Measurements from ENCODE around the gene CXCR1. TPM values are rescaled to one million over a fixed set of nuclear protein-coding genes. Genes with fewer than 3 reads are reported as not detected.

The CXCR1 gene
- total RNA-seq, 5 donors from 2014 or later (not counting 1 experiment from before 2014, with no cell fraction given) = 0.12 to 0.25 (median 0.18) TPM; not detected in 1

DNA sequence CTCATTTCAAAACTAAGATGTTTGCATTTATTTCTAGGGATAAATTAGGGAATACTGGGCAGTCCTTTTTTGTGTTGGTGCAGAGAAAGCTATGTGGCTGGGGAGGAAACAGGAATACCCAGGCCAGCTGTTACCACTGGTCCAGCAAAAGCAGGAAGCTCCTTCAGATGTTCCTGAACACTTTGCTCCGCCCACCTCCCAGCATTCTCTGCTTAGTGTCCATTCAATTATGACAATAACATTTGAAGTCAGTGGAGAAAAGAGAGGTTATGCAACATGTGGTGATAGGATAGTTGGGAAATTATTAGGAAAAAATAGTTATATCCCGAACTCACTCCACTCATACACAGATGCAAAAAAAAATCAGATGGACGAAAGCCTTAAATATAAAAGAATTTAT, 28.1 kb upstream of the CXCR1 start:
- CTCF ChIA-PET = no interaction called here
- POLR2A ChIA-PET = no interaction called here

DNA sequence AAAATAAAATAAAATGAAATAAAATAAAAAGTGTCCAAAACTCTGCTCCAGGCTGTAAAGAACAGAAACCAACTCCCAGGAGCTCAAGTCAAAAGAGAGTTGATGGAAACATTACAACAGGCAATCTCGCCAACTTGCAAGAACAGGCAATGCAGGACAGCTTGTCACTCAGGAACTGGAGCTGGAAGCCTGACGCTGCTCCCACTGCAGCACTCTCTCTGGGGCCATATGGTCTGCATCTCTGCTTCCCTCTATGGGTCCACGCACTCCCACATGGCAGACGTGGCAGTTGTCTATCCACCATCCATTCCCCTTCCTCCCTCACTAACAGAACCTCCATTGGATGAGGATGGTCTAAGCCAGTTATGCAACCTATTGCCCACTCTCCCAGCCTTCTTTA, 26.9 kb upstream of the CXCR1 start:
- H3K27me3 Mint-ChIP-seq = peaks cover 0 to 12% of the 10 kb centered on the region in 2 donors
- no peak for ATAC-seq (replicated peaks in 1 of 4)
- Histone ChIP-seq H3K27ac (ENCODE audit: low read length) (no peak overlapping the region), H3K9me3 (no peaks in the 10 kb centered on the region), H3K27me3 (replicated peaks in 1 of 2; ENCODE audit: control insufficient read depth in 2 of 2, extremely low read depth in 1 of 2, insufficient read depth in 2 of 2, low read length in 1 of 2) (peaks cover 0 to 8% of the 10 kb centered on the region in 2 experiments), H3K36me3 (ENCODE audit: control insufficient read depth in 2 of 2, extremely low read depth in 1 of 2, insufficient read depth in 1 of 2, low read length in 1 of 2) (no peaks in the 10 kb centered on the region), H3K4me3 (ENCODE audit: control insufficient read depth in 1 of 2, extremely low read depth in 1 of 2, low read length in 1 of 2) (no peak overlapping the region), H3K4me1 (ENCODE audit: control insufficient read depth in 1 of 2, extremely low read depth in 1 of 2, insufficient read depth in 2 of 2, low read length in 2 of 2) (no peaks in the 10 kb centered on the region)
- ChIA-PET POLR2A (no interaction called here), CTCF (no interaction called here)
- no peak for DNase-seq
- peaks cover 0 to 4% (median 0%) of the 10 kb centered on the region in 3 donors for H3K4me1 Mint-ChIP-seq
- H3K36me3 Mint-ChIP-seq = no peaks in the 10 kb centered on the region
- H3K27ac Mint-ChIP-seq = no peak overlapping the region
- H3K9me3 Mint-ChIP-seq = no peaks in the 10 kb centered on the region
- H3K4me3 Mint-ChIP-seq = no peak overlapping the region
- 100% methylated on average over 4 of the region's 4 CpGs for WGBS (ENCODE audit: insufficient coverage)

More for the DNA sequence above, 28.1 kb upstream of the CXCR1 start:
- Mint-ChIP-seq H3K27me3 (peaks cover 0 to 12% of the 10 kb centered on the region in 2 donors), H3K4me3 (no peak overlapping the region), H3K27ac (no peak overlapping the region), H3K9me3 (no peaks in the 10 kb centered on the region), H3K4me1 (peaks cover 0 to 4% (median 0%) of the 10 kb centered on the region in 3 donors), H3K36me3 (no peaks in the 10 kb centered on the region)
- Histone ChIP-seq H3K27ac (ENCODE audit: low read length) (no peak overlapping the region), H3K9me3 (no peaks in the 10 kb centered on the region), H3K4me3 (ENCODE audit: control insufficient read depth in 1 of 2, extremely low read depth in 1 of 2, low read length in 1 of 2) (no peak overlapping the region), H3K27me3 (replicated peaks in 1 of 2; ENCODE audit: control insufficient read depth in 2 of 2, extremely low read depth in 1 of 2, insufficient read depth in 2 of 2, low read length in 1 of 2) (peaks cover 2 to 12% of the 10 kb centered on the region in 2 experiments), H3K36me3 (ENCODE audit: control insufficient read depth in 2 of 2, extremely low read depth in 1 of 2, insufficient read depth in 1 of 2, low read length in 1 of 2) (no peaks in the 10 kb centered on the region), H3K4me1 (ENCODE audit: control insufficient read depth in 1 of 2, extremely low read depth in 1 of 2, insufficient read depth in 2 of 2, low read length in 2 of 2) (no peaks in the 10 kb centered on the region)
- ATAC-seq (replicated peaks in 1 of 4) (no peak), DNase-seq (no peak)
- no CpG with 5 or more reads among the region's 3 CpGs for WGBS (ENCODE audit: insufficient coverage)

DNA sequence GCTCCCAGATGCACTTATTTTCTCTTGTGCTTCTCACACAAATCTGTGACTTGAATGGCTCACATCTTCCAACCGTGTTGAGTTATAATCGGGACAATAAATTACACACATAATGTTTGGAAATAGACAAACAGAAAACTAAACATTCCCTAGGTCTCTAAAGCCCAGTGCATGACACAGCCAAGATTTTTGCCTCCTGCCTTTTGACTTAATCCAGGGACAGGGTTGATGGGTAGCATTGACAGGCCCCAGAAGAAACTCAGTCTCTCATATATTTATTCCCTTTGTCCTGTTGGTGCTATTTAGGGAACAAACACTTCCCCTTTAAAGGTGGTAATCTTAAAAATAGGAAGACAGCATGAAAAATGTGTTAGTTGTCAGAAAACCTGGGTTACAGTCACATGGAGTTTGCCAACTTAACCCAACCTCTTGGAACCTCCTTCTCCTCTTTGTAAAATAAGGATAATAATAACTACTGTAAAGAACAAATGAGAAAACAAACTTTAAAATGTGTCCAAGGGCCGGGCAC, 26.2 kb upstream of the CXCR1 start:
- Mint-ChIP-seq H3K4me1 (peaks cover 0 to 4% (median 0%) of the 10 kb centered on the region in 3 donors), H3K4me3 (no peak overlapping the region), H3K27me3 (peaks cover 0 to 8% of the 10 kb centered on the region in 2 donors), H3K27ac (no peak overlapping the region), H3K36me3 (no peaks in the 10 kb centered on the region), H3K9me3 (no peaks in the 10 kb centered on the region)
- H3K36me3 ChIP-seq (ENCODE audit: control insufficient read depth in 2 of 2, extremely low read depth in 1 of 2, insufficient read depth in 1 of 2, low read length in 1 of 2) = no peaks in the 10 kb centered on the region
- H3K4me3 ChIP-seq (ENCODE audit: control insufficient read depth in 1 of 2, extremely low read depth in 1 of 2, low read length in 1 of 2) = no peak overlapping the region
- ATAC-seq (replicated peaks in 1 of 4) (no peak), DNase-seq (no peak)
- CTCF ChIA-PET = no interaction called here
- H3K27me3 ChIP-seq (replicated peaks in 1 of 2; ENCODE audit: control insufficient read depth in 2 of 2, extremely low read depth in 1 of 2, insufficient read depth in 2 of 2, low read length in 1 of 2) = peaks cover 0 to 6% of the 10 kb centered on the region in 2 experiments
- 80% methylated on average over 1 of the region's 3 CpGs for WGBS (ENCODE audit: insufficient coverage)
- H3K9me3 ChIP-seq = no peaks in the 10 kb centered on the region
- no peaks in the 10 kb centered on the region for H3K4me1 ChIP-seq (ENCODE audit: control insufficient read depth in 1 of 2, extremely low read depth in 1 of 2, insufficient read depth in 2 of 2, low read length in 2 of 2)
- POLR2A ChIA-PET = no interaction called here
- no peak overlapping the region for H3K27ac ChIP-seq (ENCODE audit: low read length)

DNA sequence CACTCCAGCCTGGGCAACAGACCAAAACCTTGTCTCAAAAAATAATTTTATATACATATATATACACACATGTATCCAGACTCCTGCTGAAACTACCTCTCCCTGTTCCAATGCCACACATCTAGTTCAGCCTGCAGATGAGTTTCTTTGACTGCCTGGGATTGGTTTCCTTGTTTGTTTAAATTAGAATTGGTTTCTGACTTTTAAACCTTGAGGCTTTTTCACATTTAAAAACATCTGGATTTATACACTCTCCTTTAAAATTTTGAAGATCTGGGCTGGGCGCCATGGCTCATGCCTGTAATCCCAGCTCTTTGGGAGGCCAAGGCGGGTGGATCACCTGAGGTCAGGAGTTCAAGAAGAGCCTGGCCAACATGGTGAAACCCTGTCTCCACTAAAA, 21.8 kb upstream of the CXCR1 start:
- ChIA-PET CTCF (no interaction called here), POLR2A (interaction anchor here in 1 of 2 donors (0.5 kb wide), 1 partner anchor 37 kb away, joined by 5 read pairs; no protein-coding TSS in a partner anchor)
- H3K27me3 Mint-ChIP-seq = peaks cover 0 to 2% of the 10 kb centered on the region in 2 donors
- Histone ChIP-seq H3K9me3 (no peaks in the 10 kb centered on the region), H3K27ac (ENCODE audit: low read length) (no peak overlapping the region), H3K4me1 (ENCODE audit: control insufficient read depth in 1 of 2, extremely low read depth in 1 of 2, insufficient read depth in 2 of 2, low read length in 2 of 2) (peaks cover 0 to 7% of the 10 kb centered on the region in 2 experiments), H3K27me3 (replicated peaks in 1 of 2; ENCODE audit: control insufficient read depth in 2 of 2, extremely low read depth in 1 of 2, insufficient read depth in 2 of 2, low read length in 1 of 2) (no peaks in the 10 kb centered on the region), H3K4me3 (ENCODE audit: control insufficient read depth in 1 of 2, extremely low read depth in 1 of 2, low read length in 1 of 2) (no peak overlapping the region), H3K36me3 (ENCODE audit: control insufficient read depth in 2 of 2, extremely low read depth in 1 of 2, insufficient read depth in 1 of 2, low read length in 1 of 2) (no peaks in the 10 kb centered on the region)
- DNase-seq (no peak), ATAC-seq (replicated peaks in 1 of 4) (no peak)
- no peak overlapping the region for H3K27ac Mint-ChIP-seq
- no peaks in the 10 kb centered on the region for H3K36me3 Mint-ChIP-seq
- no peak overlapping the region for H3K4me3 Mint-ChIP-seq
- WGBS (ENCODE audit: insufficient coverage) = 94% methylated on average over 2 of the region's 2 CpGs
- no peaks in the 10 kb centered on the region for H3K9me3 Mint-ChIP-seq
- peaks cover 8 to 13% (median 9%) of the 10 kb centered on the region in 3 donors for H3K4me1 Mint-ChIP-seq

DNA sequence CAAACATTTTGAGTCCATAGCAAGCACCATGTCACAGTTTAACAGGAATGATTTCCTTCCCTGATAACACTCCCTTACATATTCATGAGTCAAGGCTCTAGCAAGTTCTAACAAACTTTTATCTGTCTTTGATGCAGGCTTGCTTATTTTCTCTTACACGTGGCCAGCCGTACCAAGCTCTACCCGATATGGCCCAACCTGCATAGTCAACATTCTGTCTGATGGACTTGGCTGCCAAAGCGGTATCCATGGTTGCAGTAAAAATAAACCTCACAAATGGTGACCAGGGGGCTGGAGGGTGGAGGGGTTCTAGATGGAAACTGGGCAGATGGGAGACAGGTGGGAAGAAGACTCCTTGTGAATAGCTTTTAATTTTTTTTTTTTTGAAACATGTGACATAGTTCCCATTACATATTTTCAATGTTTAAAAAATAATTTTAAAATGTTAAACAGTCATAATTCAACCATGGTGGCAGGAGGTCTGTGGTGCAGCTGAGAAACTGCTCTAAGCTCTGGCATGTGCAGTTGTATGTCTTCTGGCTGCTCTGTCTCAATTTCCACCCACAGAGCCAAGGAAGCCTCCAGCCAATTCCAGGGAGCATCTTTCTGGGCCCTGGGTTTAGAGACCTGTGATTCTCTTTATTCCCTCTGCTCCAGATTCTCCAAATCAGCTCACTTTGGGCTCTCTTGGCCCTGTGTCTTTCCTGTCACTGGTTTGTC, 20.7 kb upstream of the CXCR1 start:
- H3K27ac Mint-ChIP-seq = no peak overlapping the region
- H3K27me3 Mint-ChIP-seq = peaks cover 0 to 2% of the 10 kb centered on the region in 2 donors
- DNase-seq (no peak), ATAC-seq (replicated peaks in 1 of 4) (no peak)
- no peak overlapping the region for H3K27ac ChIP-seq (ENCODE audit: low read length)
- ChIA-PET POLR2A (interaction anchor here in 1 of 2 donors (0.6 kb wide), 1 partner anchor 41 kb away, joined by 3 read pairs; no protein-coding TSS in a partner anchor), CTCF (interaction anchor here (0.5 to 1.2 kb wide), 6 partner anchors 22 to 856 kb away, joined by 3 to 4 read pairs (median 3); partner anchors contain the start of gene ARPC2 (in 1 of the 2))
- H3K4me3 ChIP-seq (ENCODE audit: control insufficient read depth in 1 of 2, extremely low read depth in 1 of 2, low read length in 1 of 2) = no peak overlapping the region
- no peaks in the 10 kb centered on the region for H3K36me3 ChIP-seq (ENCODE audit: control insufficient read depth in 2 of 2, extremely low read depth in 1 of 2, insufficient read depth in 1 of 2, low read length in 1 of 2)
- 94% methylated on average over 2 of the region's 4 CpGs for WGBS (ENCODE audit: insufficient coverage)
- no peaks in the 10 kb centered on the region for H3K27me3 ChIP-seq (replicated peaks in 1 of 2; ENCODE audit: control insufficient read depth in 2 of 2, extremely low read depth in 1 of 2, insufficient read depth in 2 of 2, low read length in 1 of 2)
- peaks cover 8 to 13% (median 9%) of the 10 kb centered on the region in 3 donors for H3K4me1 Mint-ChIP-seq
- H3K9me3 ChIP-seq = no peaks in the 10 kb centered on the region
- no peaks in the 10 kb centered on the region for H3K36me3 Mint-ChIP-seq
- no peak overlapping the region for H3K4me3 Mint-ChIP-seq
- peaks cover 0 to 7% of the 10 kb centered on the region in 2 experiments for H3K4me1 ChIP-seq (ENCODE audit: control insufficient read depth in 1 of 2, extremely low read depth in 1 of 2, insufficient read depth in 2 of 2, low read length in 2 of 2)
- H3K9me3 Mint-ChIP-seq = no peaks in the 10 kb centered on the region

DNA sequence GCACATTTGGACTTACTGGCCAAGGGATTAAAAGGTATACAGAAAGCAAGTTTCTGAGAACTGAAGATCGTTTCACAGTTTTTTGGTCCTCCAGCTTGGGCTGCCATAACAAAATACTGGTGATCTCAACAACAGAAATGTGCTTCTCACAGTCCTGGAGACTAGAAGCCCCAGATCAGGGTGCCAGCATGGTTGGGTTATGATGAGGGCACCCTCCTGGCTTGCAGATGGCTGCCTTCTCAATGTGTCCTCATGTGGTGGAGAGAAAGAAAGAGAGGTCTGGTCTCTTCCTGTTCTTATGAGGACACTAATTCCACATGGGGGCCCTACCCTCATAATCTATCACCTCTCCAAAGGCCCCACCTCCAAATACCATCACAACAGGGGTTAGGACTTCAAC, 20.1 kb upstream of the CXCR1 start:
- Mint-ChIP-seq H3K36me3 (no peaks in the 10 kb centered on the region), H3K9me3 (no peaks in the 10 kb centered on the region), H3K4me3 (no peak overlapping the region), H3K27me3 (peaks cover 0 to 2% of the 10 kb centered on the region in 2 donors), H3K4me1 (peaks cover 8 to 13% (median 9%) of the 10 kb centered on the region in 3 donors), H3K27ac (no peak overlapping the region)
- Histone ChIP-seq H3K36me3 (ENCODE audit: control insufficient read depth in 2 of 2, extremely low read depth in 1 of 2, insufficient read depth in 1 of 2, low read length in 1 of 2) (no peaks in the 10 kb centered on the region), H3K27ac (ENCODE audit: low read length) (no peak overlapping the region), H3K4me1 (ENCODE audit: control insufficient read depth in 1 of 2, extremely low read depth in 1 of 2, insufficient read depth in 2 of 2, low read length in 2 of 2) (peaks cover 0 to 7% of the 10 kb centered on the region in 2 experiments), H3K9me3 (no peaks in the 10 kb centered on the region), H3K27me3 (replicated peaks in 1 of 2; ENCODE audit: control insufficient read depth in 2 of 2, extremely low read depth in 1 of 2, insufficient read depth in 2 of 2, low read length in 1 of 2) (no peaks in the 10 kb centered on the region), H3K4me3 (ENCODE audit: control insufficient read depth in 1 of 2, extremely low read depth in 1 of 2, low read length in 1 of 2) (no peak overlapping the region)
- ChIA-PET POLR2A (interaction anchor here in 1 of 2 donors (0.6 kb wide), 1 partner anchor 42 kb away, joined by 3 read pairs; no protein-coding TSS in a partner anchor), CTCF (interaction anchor here (0.6 to 1.2 kb wide), 5 partner anchors 23 to 856 kb away, joined by 3 to 4 read pairs (median 3); partner anchors contain the start of gene ARPC2 (in 1 of the 2))
- WGBS (ENCODE audit: insufficient coverage) = no CpG with 5 or more reads among the region's 1 CpG
- DNase-seq (no peak), ATAC-seq (replicated peaks in 1 of 4) (no peak)
